Kidney epithelial cell (primary cell): ENCODE results near the gene NMNAT2. TPM values are rescaled to one million over a fixed set of nuclear protein-coding genes. Genes with fewer than 3 reads are reported as not detected.

Source experiments
- DNase-seq: peaks from one replicate; pipeline ENCODE4 v3.0.0-alpha.2; 2010; ENCODE audit warnings: low read depth
- H3K27me3 ChIP-seq: 2 replicates; pipeline ENCODE4 v1.6.0; 2011; ENCODE audit warnings: low read length; ENCODE audit not compliant: control insufficient read depth, insufficient read depth
- H3K36me3 ChIP-seq: 2 replicates; pipeline ENCODE4 v1.5.1; 2011; ENCODE audit warnings: low read length; ENCODE audit not compliant: control insufficient read depth, insufficient read depth
- H3K4me3 ChIP-seq: 2 replicates; pipeline ENCODE4 v1.5.1; 2011; ENCODE audit warnings: low read depth, mild to moderate bottlenecking, control low read depth, low read length
- total RNA-seq: library from RNA; depleted of rRNA; stranded (reverse); fragments of >200 nt; gene quantifications from 2 replicates; pipeline ENCODE4 v1.2.3, GENCODE V29; 2015
- TF ChIP-seq, protein P1 (sequence below): IDR thresholded peaks from 2 replicates; pipeline ENCODE4 v1.5.1; 2011; ENCODE audit warnings: mild to moderate bottlenecking, moderate library complexity, low read length, control low read depth, inconsistent platforms; ENCODE audit not compliant: insufficient read depth, poor library complexity, severe bottlenecking

The NMNAT2 gene
- total RNA-seq, 1 donor from 2014 or later = 1.0 TPM

DNA sequence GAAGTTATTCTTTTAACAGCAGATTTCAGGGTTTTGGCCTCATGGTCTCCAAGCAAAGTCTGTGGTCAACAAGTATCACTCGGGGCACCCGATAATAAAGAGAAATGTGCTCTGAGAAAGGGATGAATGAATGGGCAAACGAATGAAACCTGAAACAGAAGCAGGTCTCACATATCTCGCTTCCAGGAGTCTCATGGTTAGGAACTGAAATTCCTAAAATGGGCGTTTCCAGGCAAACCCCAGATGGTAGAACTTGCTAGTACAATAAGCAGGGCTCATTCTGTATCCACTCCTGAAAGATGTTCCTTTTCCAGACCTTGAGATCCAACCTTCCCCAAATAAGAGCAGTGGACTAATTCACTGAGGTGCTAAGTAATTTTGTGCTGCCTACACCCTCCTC, 144.9 kb downstream of the NMNAT2 start:
- no peak for DNase-seq
- no peaks in the 10 kb centered on the region for H3K36me3 ChIP-seq
- H3K27me3 ChIP-seq = no peaks in the 10 kb centered on the region
- TF ChIP-seq, protein P1, sequence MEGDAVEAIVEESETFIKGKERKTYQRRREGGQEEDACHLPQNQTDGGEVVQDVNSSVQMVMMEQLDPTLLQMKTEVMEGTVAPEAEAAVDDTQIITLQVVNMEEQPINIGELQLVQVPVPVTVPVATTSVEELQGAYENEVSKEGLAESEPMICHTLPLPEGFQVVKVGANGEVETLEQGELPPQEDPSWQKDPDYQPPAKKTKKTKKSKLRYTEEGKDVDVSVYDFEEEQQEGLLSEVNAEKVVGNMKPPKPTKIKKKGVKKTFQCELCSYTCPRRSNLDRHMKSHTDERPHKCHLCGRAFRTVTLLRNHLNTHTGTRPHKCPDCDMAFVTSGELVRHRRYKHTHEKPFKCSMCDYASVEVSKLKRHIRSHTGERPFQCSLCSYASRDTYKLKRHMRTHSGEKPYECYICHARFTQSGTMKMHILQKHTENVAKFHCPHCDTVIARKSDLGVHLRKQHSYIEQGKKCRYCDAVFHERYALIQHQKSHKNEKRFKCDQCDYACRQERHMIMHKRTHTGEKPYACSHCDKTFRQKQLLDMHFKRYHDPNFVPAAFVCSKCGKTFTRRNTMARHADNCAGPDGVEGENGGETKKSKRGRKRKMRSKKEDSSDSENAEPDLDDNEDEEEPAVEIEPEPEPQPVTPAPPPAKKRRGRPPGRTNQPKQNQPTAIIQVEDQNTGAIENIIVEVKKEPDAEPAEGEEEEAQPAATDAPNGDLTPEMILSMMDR = no peak
- no peak overlapping the region for H3K4me3 ChIP-seq

DNA sequence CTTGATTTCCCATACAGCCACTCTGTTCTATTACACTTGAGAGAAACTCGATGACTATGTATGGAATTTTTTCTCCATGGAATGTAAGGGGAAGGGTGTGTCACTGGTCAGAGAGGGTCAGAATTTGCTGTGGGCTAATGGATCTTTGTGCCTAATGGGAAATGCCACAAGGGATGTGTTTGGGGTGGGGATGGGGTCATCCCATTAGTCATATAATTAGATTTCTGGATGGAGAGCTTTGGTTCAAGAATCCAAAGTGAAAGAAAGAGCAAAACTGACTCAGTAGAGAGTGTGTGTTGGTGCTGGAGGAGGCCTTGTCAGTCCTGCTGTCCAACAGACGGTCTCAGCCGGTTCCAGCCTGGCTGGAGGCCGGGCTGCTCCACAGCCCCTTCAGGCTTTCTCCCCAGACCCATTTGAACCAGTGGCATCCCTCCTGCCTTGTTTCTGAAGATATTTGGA, 145.8 kb downstream of the NMNAT2 start:
- Histone ChIP-seq H3K4me3 (no peak overlapping the region), H3K36me3 (no peaks in the 10 kb centered on the region), H3K27me3 (no peaks in the 10 kb centered on the region)
- TF ChIP-seq, protein P1 = no peak
- peak; percentile 57 for DNase-seq

DNA sequence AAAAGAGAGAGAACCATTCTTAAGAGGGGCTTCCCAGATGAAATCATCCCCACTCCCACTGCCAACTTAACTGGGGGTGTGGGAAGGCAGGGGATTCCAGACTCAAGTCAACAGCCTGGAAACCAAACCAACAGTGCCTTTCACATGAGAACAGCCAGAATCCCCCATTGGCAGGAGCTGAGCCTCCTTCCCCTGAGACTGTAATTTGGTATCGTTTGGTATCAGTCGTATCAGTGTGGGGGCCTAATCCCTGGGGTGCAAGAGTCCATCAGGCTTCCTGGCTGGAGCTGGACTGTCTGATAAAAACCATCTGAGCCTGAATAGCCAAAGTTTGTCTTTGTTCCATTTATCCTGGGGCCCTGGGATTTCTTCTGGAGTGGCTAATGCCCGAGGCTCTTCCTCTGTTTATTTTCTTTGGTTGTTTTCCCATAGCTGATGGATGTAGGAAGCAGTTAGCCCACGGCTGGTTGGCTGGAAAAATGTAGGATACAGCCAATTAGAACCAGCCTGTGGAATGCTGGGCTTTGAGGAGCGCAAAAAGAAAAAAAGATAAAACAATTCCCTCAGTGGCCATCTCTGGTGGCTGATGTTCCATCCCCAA, 147.5 kb downstream of the NMNAT2 start:
- no peak overlapping the region for H3K4me3 ChIP-seq
- TF ChIP-seq, protein P1 = no peak
- no peaks in the 10 kb centered on the region for H3K27me3 ChIP-seq
- H3K36me3 ChIP-seq = no peaks in the 10 kb centered on the region
- no peak for DNase-seq

DNA sequence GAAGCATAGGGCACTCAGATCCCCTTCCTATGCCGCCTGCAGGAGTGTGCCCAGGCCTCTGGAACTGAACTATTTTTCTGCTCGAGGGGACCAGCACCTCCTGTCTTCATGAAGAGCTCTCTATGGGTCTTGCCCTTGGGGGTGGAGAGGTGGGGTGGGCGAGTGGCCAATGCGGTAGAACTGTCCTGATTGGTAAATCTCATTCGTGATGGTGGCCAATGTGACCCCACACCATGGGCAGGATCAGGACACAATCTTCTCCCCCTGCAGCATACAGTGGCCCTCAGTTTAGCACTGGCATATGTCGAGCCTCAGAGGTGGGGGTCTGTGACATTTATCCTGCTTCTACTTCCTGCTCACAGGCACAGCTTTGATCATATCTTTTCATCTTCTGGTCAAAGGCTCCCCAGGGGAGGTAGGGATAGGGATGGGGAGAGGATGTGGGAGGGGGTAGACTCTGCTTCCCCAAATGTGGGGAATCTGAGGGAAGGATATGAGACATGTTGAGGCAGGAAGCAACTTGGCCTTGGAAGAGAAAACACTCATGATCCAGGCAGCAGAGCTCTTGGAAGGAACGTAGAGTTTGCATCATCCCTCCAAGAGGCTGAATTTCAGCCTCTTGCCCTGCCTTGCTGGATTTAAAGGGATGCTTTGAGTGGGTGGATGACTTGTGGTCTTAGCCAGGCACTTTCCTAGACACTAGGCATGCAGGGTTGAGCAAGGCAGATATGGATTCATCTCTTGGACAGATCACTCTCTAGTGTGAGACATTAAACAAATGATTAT, 150.3 kb downstream of the NMNAT2 start:
- Histone ChIP-seq H3K36me3 (no peaks in the 10 kb centered on the region), H3K4me3 (no peak overlapping the region), H3K27me3 (no peaks in the 10 kb centered on the region)
- TF ChIP-seq, protein P1 = no peak
- no peak for DNase-seq

DNA sequence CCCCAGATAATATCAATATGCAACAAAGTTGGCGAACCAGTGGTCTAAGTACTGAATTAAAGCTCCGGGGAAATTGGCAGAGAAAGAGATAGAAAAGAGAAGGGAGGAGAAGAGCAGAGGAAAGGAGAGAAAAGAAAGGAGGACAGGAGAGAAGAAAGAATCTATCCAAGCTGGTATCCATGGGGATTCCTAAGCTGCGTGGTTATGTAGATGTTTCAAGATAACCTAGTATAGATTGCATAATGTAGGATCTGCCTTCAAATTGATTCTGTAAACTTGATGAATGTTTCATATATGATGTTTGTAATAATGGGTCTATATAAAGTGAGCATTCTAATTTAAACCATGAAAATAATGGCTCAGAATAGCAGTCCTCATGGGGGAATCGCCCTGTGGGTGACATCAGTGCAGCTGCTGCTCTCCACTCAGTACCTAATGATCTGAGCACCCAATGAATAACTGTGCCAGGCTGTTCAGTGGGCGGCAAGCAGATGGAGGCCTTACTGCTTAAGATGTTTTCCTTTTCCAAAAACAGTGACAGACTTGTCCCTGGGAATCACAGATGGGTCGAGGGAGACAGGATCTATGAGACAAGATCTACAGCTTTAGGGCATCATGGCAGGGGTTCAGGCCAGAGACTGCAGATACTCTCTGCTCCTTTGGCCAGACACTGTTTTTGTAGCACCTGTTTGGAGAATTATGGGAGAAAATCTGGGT, 154.1 kb downstream of the NMNAT2 start:
- no peak overlapping the region for H3K4me3 ChIP-seq
- H3K27me3 ChIP-seq = no peaks in the 10 kb centered on the region
- DNase-seq = no peak
- TF ChIP-seq, protein P1 = no peak
- H3K36me3 ChIP-seq = no peaks in the 10 kb centered on the region
